Transverse colon (tissue), 4 donors: ENCODE results near the gene MT1HL1. TPM values are rescaled to one million over a fixed set of nuclear protein-coding genes. Genes with fewer than 3 reads are reported as not detected.
"Not testable (repeated sequence)": the region's sequence is repeated elsewhere in the genome, so short reads cannot be mapped to it uniquely, and the experiment has no call there.

Experiments
- DNase-seq: peaks from one replicate; pipeline ENCODE4 v3.0.0-alpha.2; 2019
- H3K27ac ChIP-seq, 4 donors: fragments of 200-600 bp; sonication (generic); 2 replicates each; pipeline ENCODE4 v1.5.1; 2016 to 2018; ENCODE audit warnings: inconsistent platforms in 4 of 4
- H3K27me3 ChIP-seq: fragments of 200-600 bp; sonication (generic); 2 replicates; pipeline ENCODE4 v1.5.1; 2017; ENCODE audit warnings: inconsistent platforms
- H3K36me3 ChIP-seq, 4 donors: fragments of 200-600 bp; sonication (generic); 2 replicates each; pipeline ENCODE4 v1.5.1; 2017 to 2019; ENCODE audit warnings: inconsistent platforms in 4 of 4
- H3K4me1 ChIP-seq, 4 donors: fragments of 200-600 bp; sonication (generic); 2 replicates each; pipeline ENCODE4 v1.5.1; 2017 to 2020; ENCODE audit warnings: inconsistent platforms in 4 of 4
- H3K4me3 ChIP-seq, 4 donors: fragments of 200-600 bp; sonication (generic); 1 replicate in 1 of 4; 2 replicates in 3 of 4; pipeline versions ENCODE4 v1.5.1 to v1.6.1; 2017 to 2019; ENCODE audit warnings: inconsistent platforms in 4 of 4
- H3K9me3 ChIP-seq, 2 donors: fragments of 200-600 bp; sonication (generic); 2 replicates each; pipeline ENCODE4 v1.5.1; 2017 to 2019; ENCODE audit warnings: inconsistent platforms in 2 of 2
- CTCF ChIP-seq, 5 experiments: fragments of 200-600 bp in 3 of 5; fragments of 450-650 bp in 2 of 5; sonication (generic) in 3 of 5; IDR thresholded peaks; 1 replicate in 2 of 5; 2 replicates in 3 of 5; pipeline ENCODE4 v1.5.1; 2016 to 2017; ENCODE audit warnings: antibody characterized with exemption in 5 of 5, inconsistent platforms in 3 of 5, mild to moderate bottlenecking in 2 of 5, moderate library complexity in 1 of 5
- EP300 ChIP-seq: sonication (generic); formaldehyde crosslinking; IDR thresholded peaks from one replicate; pipeline ENCODE4 v1.6.1; 2017; ENCODE audit warnings: antibody characterized with exemption, low read depth
- POLR2A ChIP-seq: fragments of 450-650 bp; IDR thresholded peaks from one replicate; pipeline ENCODE4 v1.6.1; 2016; ENCODE audit warnings: antibody characterized with exemption, mild to moderate bottlenecking, moderate library complexity
- POLR2AphosphoS5 ChIP-seq, 3 donors: sonication (generic); formaldehyde crosslinking; IDR thresholded peaks; one replicate each; pipeline ENCODE4 v1.6.1; 2016; ENCODE audit warnings: antibody characterized with exemption in 3 of 3
- whole genome bisulfite sequencing, 2 donors: methylation state at CpG; one replicate each; pipeline ENCODE4 v1.1.5; 2018; ENCODE audit warnings: low coverage in 1 of 2; 5-methylcytosine and 5-hydroxymethylcytosine counted together
- in situ Hi-C, 4 donors: fragments of 200-750 bp; cut with MboI; loops; one replicate each; pipeline versions ENCODE4 v1.15.0 to v1.15.1; 2017; ENCODE audit warnings: low sequenced_read_pairs in 3 of 4, low pct_ligation_motif_present in 1 of 4, low pct_unique_long_range_greater_than_20kb in 1 of 4
- intact Hi-C: fragments of 100-400 bp; cut with DNase I; formaldehyde crosslinking; loops from one replicate; pipeline ENCODE4 v1.15.1; 2023; ENCODE audit warnings: low total_unique reads
- total RNA-seq, 4 donors: library from RNA; depleted of rRNA; stranded (reverse); fragments of >200 nt; gene quantifications; one replicate each; pipeline ENCODE4 v1.1.0, GENCODE V29; 2016

The MT1HL1 gene
- total RNA-seq, 4 donors from 2014 or later = not detected

- 86 to 89% methylated on average over 10 to 13 of the region's 13 CpGs for WGBS, 2 donors
Measured at GRCh38 chr1:236979149-236979900, 24.9 kb downstream of the MT1HL1 start.

GRCh38 chr1:236978740-236979139, 25.5 kb downstream of the MT1HL1 start:
- no peak overlapping the region for H3K4me3 ChIP-seq
- in situ Hi-C loops = no loop called here
- TF ChIP-seq EP300 = no peak
- no peak for TF ChIP-seq POLR2AphosphoS5 (IDR thresholded peaks at IDR 0.05)
- TF ChIP-seq CTCF (IDR thresholded peaks at IDR 0.05) = no peak
- no peak for TF ChIP-seq POLR2A
- H3K36me3 ChIP-seq = no peaks in the 10 kb centered on the region
- no peaks in the 10 kb centered on the region for H3K9me3 ChIP-seq
- WGBS, 2 donors = 91 to 100% methylated on average over 3 to 14 of the region's 14 CpGs
- H3K27ac ChIP-seq = no peak overlapping the region
- H3K4me1 ChIP-seq = no peaks in the 10 kb centered on the region
- no peak for DNase-seq
- H3K27me3 ChIP-seq = no peaks in the 10 kb centered on the region
- intact Hi-C loops = no loop called here

More at GRCh38 chr1:236979149-236979900, 24.9 kb downstream of the MT1HL1 start:
- Histone ChIP-seq H3K4me3 (no peak overlapping the region), H3K27ac (no peak overlapping the region), H3K4me1 (no peaks in the 10 kb centered on the region), H3K27me3 (no peaks in the 10 kb centered on the region), H3K36me3 (no peaks in the 10 kb centered on the region), H3K9me3 (no peaks in the 10 kb centered on the region)
- no peak for DNase-seq
- intact Hi-C loops (no loop called here), in situ Hi-C loops (no loop called here)
- TF ChIP-seq CTCF (IDR thresholded peaks at IDR 0.05) (no peak), POLR2A (no peak), EP300 (no peak), POLR2AphosphoS5 (IDR thresholded peaks at IDR 0.05) (no peak)

- Histone ChIP-seq H3K27me3 (no peaks in the 10 kb centered on the region), H3K36me3 (no peaks in the 10 kb centered on the region), H3K4me3 (no peak overlapping the region), H3K9me3 (no peaks in the 10 kb centered on the region), H3K4me1 (no peaks in the 10 kb centered on the region), H3K27ac (no peak overlapping the region)
- intact Hi-C loops = no loop called here
- 80 to 84% methylated on average over 6 of the region's 6 CpGs for WGBS, 2 donors
- TF ChIP-seq POLR2AphosphoS5 (IDR thresholded peaks at IDR 0.05) (no peak), POLR2A (no peak), EP300 (no peak), CTCF (IDR thresholded peaks at IDR 0.05) (no peak)
- in situ Hi-C loops = no loop called here
- DNase-seq = no peak
Measured at GRCh38 chr1:236975461-236975860, 28.8 kb downstream of the MT1HL1 start.

GRCh38 chr1:236974025-236974424, 30.2 kb downstream of the MT1HL1 start:
- intact Hi-C loops, H3K4me3 ChIP-seq, H3K4me1 ChIP-seq, H3K9me3 ChIP-seq, in situ Hi-C loops, H3K27ac ChIP-seq, H3K36me3 ChIP-seq, H3K27me3 ChIP-seq: not testable (repeated sequence)
- DNase-seq = peak; percentile 10
- 75 to 89% methylated on average over 3 to 5 of the region's 5 CpGs for WGBS, 2 donors

GRCh38 chr1:236966636-236967035, 37.6 kb downstream of the MT1HL1 start:
- no peaks in the 10 kb centered on the region for H3K27me3 ChIP-seq
- no peaks in the 10 kb centered on the region for H3K36me3 ChIP-seq
- no peaks in the 10 kb centered on the region for H3K9me3 ChIP-seq
- DNase-seq = no peak
- in situ Hi-C loops = no loop called here
- H3K27ac ChIP-seq = no peak overlapping the region
- H3K4me3 ChIP-seq = no peak overlapping the region
- no peaks in the 10 kb centered on the region for H3K4me1 ChIP-seq
- intact Hi-C loops = no loop called here
- TF ChIP-seq POLR2A (no peak), CTCF (IDR thresholded peaks at IDR 0.05) (no peak), EP300 (no peak), POLR2AphosphoS5 (IDR thresholded peaks at IDR 0.05) (no peak)
- WGBS, 2 donors = 47 to 49% methylated on average over 6 of the region's 6 CpGs
